SW480 (cell line): ENCODE measurements around the gene HCFC1.
"Not testable (repeated sequence)": the region's sequence is repeated elsewhere in the genome, so short reads cannot be mapped to it uniquely, and the experiment has no call there.

Experiments used
- DNase-seq: peaks from one replicate; pipeline ENCODE4 v3.0.0-alpha.2; 2016; ENCODE audit warnings: low spot score

HCFC1 gene

GRCh38 chrX:154008521-154008920, 36.9 kb upstream of the HCFC1 start:
- no peak for DNase-seq

GRCh38 chrX:154006947-154007346, 35.3 kb upstream of the HCFC1 start:
- DNase-seq = no peak

GRCh38 chrX:154004315-154004714, 32.7 kb upstream of the HCFC1 start:
- no peak for DNase-seq

- DNase-seq = peak; percentile 71
Observed at GRCh38 chrX:154002215-154002719, 30.6 kb upstream of the HCFC1 start.

- no peak for DNase-seq
Observed at GRCh38 chrX:154000051-154000450, 28.4 kb upstream of the HCFC1 start.

GRCh38 chrX:153999359-154000037, 27.9 kb upstream of the HCFC1 start:
- no peak for DNase-seq

GRCh38 chrX:153995504-153995903, 23.9 kb upstream of the HCFC1 start:
- no peak for DNase-seq

GRCh38 chrX:153994398-153994797, 22.8 kb upstream of the HCFC1 start:
- DNase-seq = not testable (repeated sequence)

GRCh38 chrX:153993978-153994377, 22.4 kb upstream of the HCFC1 start:
- DNase-seq = no peak

GRCh38 chrX:153993079-153993478, 21.5 kb upstream of the HCFC1 start:
- no peak for DNase-seq

GRCh38 chrX:153992180-153992579, 20.6 kb upstream of the HCFC1 start:
- no peak for DNase-seq

GRCh38 chrX:153991013-153991580, 19.5 kb upstream of the HCFC1 start:
- no peak for DNase-seq

GRCh38 chrX:153989973-153990655, 18.5 kb upstream of the HCFC1 start:
- DNase-seq = no peak

GRCh38 chrX:153988493-153988892, 16.9 kb upstream of the HCFC1 start:
- no peak for DNase-seq

GRCh38 chrX:153984351-153985178, 12.9 kb upstream of the HCFC1 start:
- DNase-seq = no peak

- DNase-seq = no peak
Observed at GRCh38 chrX:153983321-153983801, 11.7 kb upstream of the HCFC1 start.

GRCh38 chrX:153981771-153982533, 10.3 kb upstream of the HCFC1 start:
- DNase-seq = no peak

- DNase-seq = no peak
Observed at GRCh38 chrX:153981231-153981630, 9.6 kb upstream of the HCFC1 start.

- DNase-seq = not testable (repeated sequence)
Observed at GRCh38 chrX:153980394-153980793, 8.8 kb upstream of the HCFC1 start.

GRCh38 chrX:153974726-153975286, 3.2 kb upstream of the HCFC1 start:
- no peak for DNase-seq
